SK-N-SH treated with all-trans-retinoic acid at 6 μM for 48 hours (cell line): Measurements from ENCODE around the gene NDRG2.

Experiments
- OSR1 ChIP-seq: fragments of 250-450 bp; sonication (Bioruptor Pico); IDR thresholded peaks from 2 replicates; pipeline ENCODE4 v1.8.0; 2022; ENCODE audit warnings: moderate library complexity, mild to moderate bottlenecking, inconsistent platforms
- PATZ1 ChIP-seq: fragments of 250-450 bp; sonication (Bioruptor Pico); IDR thresholded peaks from 2 replicates; pipeline ENCODE4 v1.8.0; 2020; ENCODE audit warnings: mild to moderate bottlenecking, moderate library complexity, borderline replicate concordance
- ZNF70 ChIP-seq: fragments of 450-650 bp; formaldehyde crosslinking; IDR thresholded peaks from 2 replicates; pipeline ENCODE4 v1.5.0; 2020; ENCODE audit warnings: mild to moderate bottlenecking, moderate library complexity
- ZNF8 ChIP-seq: fragments of 450-650 bp; formaldehyde crosslinking; IDR thresholded peaks from 2 replicates; pipeline ENCODE4 v1.5.0; 2020; ENCODE audit warnings: mild to moderate bottlenecking, moderate library complexity

DNA sequence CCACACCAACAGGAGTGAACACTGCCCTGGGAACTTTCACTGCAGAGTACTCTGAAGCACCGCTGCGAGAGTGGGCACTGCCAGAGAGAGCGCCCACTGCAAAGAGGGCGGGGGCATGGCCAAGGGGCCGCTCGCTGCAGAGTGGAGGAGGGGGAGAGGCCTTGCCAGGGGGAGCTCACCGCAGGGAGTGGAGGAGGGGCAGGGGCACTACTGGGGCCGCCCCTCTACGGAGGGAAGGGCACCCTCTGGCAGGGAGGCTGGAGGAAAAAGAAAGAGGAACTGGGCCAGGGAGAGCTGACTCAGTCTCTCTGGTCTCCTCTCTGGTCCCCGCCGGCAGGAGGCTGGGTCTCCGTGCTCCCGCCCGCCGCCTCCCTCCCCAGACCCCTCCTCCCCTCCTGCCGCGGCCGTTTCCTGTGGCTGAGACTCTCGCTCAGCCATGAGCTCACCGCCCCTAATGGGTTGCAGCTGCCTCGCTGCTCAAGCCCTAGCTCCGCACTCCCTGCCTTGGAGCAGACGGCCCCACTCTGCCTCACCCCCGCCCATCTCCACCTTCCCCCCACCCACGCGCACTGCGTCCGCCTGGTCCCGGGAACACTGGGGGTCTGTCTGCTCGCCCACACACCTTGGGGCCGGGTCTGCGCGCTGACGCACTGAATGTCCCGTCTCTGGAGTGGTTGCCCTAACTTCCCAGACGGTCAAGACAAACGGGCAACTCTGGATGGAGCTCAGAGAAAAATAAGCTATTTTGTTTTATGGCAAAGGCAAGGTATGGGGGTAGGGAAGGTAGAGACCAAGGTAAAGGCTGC is 46.6 kb upstream of the NDRG2 start:
- no peak for TF ChIP-seq OSR1 (CRISPR knock-in tag)
- TF ChIP-seq ZNF8 (CRISPR knock-in tag), result no peak
- TF ChIP-seq PATZ1 (CRISPR knock-in tag), result no peak
- TF ChIP-seq ZNF70 (CRISPR knock-in tag), result no peak
